NCI-H2171 (cell line): ENCODE data around the gene EGR2.

Experiments
- DNase-seq: peaks from one replicate; lab custom pipeline; 2025; lab: John Stamatoyannopoulos, UW

Gene EGR2

GRCh38 chr10:62816331-62817120 is at the start of gene EGR2:
Gene EGR2, minus strand, starts transcription at chr10:62816366. Its CDS starts 337 bp downstream, at chr10:62816029.
- DNase-seq: peak; percentile 74

- DNase-seq: no peak
Measured at GRCh38 chr10:62862447-62862846, 46.3 kb upstream of the EGR2 start.

GRCh38 chr10:62861507-62861906 is 45.3 kb upstream of the EGR2 start:
- no peak for DNase-seq

DNA sequence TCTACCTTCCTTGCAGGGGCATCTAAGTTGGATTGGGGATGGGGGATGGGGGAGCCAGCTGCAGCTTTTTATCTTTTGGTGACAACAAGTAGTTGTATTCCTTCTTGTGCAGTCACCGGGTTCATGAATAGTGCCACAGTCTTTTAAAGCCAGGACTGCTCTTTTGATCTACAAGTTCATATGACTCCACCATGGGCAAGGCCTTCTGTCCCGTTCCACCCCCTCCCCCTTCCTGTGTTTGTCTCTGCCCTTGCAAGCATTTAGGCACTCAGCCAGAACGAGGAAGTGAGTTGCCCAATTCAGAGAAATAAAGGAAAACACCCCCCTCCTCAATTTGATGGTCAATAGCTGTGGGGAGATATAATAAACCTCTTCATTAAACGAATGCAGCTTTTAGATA is 44.8 kb upstream of the EGR2 start:
- no peak for DNase-seq

- DNase-seq: no peak
Measured at GRCh38 chr10:62858364-62858763, 42.2 kb upstream of the EGR2 start.

GRCh38 chr10:62856021-62856420 is 39.9 kb upstream of the EGR2 start:
- no peak for DNase-seq

GRCh38 chr10:62853710-62854109 is 37.5 kb upstream of the EGR2 start:
- DNase-seq: no peak

DNA sequence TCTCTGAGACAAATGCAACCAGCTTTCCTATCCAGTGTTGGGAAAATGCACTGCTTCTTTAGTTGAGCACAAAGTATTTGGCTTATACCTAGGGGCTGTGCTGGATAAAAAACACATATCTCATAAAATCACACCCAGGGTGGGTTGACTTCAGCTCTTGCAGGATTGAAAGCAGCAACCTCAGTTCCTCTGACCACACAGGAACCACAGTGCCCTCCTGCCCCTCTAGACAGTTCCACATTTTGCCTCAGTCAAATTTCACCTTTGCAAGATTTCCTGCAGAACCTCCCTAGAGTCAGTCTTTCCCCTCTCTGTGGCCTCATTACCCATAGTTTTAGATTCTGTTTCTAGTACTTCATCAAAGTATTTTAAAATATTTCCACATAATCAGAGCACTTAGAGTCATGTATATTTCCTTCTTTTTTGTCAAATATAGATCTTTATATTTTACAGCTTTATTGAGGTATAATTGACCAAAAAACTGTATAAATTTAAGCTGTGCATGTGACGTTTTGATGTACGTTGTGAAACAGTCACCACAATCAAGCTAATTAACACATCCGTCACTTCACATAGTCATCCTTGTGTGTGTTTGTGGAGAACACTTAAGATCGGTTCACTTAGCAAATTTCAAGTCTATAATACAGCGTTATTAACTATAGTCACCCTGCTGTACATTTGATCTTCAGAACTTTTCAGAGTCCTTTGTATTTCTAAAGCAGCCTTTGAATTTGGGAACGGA is 37.0 kb upstream of the EGR2 start:
- no peak for DNase-seq

DNA sequence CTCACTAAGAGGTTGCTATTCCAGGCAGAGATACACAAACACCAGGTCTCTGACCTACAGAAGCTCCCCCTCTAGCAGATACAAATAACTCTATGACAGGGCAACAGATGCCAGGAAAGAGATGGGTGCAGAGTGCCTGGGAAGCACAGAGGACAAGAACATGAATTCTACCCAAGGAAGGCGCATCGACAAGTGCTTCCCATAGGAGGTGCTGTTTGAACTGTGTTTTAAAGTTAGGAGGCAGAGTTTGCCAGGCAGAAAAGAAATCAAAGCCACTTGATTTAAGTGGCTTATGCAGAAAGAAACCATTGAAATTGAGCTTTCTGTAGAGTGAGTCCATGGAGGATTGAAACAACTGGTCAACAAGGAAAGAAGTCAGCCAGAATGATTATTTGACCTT is 35.3 kb upstream of the EGR2 start:
- no peak for DNase-seq

DNA sequence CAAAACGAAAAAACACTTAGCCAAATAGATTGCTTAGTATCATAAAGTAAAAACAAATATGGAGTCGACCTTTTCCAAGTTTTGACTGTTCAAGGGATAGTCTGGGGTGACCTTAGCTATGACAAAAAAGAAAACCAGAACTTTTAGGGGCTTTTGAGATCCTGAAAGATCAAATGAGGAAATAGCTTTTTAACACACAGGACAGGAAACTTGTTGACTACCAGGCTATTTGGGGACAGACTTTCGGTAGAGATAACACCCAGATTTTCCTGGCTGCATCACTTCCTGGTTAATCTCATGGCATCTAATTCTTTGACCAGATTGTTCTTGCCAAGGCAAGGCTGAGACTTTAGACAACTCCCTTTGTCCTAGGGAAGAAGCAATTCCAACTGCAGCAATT is 34.5 kb upstream of the EGR2 start:
- DNase-seq: no peak

- no peak for DNase-seq
Measured at GRCh38 chr10:62847433-62847832, 31.3 kb upstream of the EGR2 start.

DNA sequence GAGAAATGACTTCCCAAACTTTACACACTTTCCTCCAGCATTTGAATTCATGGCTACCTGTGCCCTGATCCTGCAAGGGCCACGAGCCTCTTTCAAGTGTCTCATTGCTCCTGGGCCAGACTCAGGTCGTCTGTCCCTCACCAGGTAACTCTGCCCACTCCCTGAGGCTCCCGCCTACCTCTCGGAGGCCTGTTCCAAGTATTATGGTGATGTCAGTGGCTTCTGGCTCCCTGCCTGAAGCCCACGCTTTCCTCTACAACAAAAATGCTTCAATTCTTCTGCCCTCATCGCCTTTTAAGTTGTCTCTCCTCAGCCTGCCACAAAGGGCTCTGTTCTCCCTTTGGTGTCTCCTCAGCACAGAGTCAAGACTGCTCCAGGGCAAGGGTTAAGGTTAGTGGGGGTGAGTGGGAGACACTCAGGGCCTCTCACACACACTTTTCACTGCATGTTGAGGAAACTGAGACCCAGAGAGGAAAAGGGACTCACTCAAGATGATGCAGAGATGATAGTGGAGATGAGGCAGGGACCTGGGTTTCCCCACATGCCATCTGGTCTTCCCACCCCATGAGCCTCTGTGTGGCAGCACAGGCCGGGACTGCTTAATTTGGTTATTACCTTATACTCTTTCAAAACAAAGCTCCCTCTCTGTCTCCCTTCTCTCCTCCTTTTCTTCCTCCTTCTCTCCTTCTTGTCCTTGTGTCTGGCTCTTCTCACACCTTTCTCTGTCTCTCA is 28.3 kb upstream of the EGR2 start:
- DNase-seq: no peak

- no peak for DNase-seq
Measured at GRCh38 chr10:62843600-62843999, 27.4 kb upstream of the EGR2 start.

- no peak for DNase-seq
Measured at GRCh38 chr10:62842983-62843382, 26.8 kb upstream of the EGR2 start.

DNA sequence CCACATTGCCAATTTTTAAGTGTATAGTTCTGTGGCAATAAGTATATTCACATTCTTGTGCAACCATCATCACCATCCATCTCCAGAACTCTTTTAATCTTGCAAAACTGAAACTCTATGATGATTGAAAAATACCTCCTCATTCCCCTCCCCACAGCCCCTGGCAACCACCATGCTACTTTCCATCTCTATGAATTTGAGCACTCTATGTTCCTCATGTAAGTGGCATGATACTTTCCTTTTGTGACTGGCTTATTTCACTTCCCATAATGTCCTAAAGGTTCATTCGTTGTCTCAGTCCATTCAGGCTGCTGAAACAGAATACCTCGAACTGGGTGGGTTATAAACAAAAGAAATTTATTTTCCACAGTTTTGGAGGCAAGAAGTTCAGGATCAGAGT is 23.4 kb upstream of the EGR2 start:
- no peak for DNase-seq

GRCh38 chr10:62831346-62831745 is 15.2 kb upstream of the EGR2 start:
- DNase-seq: no peak

GRCh38 chr10:62830679-62831078 is 14.5 kb upstream of the EGR2 start:
- DNase-seq: no peak

DNA sequence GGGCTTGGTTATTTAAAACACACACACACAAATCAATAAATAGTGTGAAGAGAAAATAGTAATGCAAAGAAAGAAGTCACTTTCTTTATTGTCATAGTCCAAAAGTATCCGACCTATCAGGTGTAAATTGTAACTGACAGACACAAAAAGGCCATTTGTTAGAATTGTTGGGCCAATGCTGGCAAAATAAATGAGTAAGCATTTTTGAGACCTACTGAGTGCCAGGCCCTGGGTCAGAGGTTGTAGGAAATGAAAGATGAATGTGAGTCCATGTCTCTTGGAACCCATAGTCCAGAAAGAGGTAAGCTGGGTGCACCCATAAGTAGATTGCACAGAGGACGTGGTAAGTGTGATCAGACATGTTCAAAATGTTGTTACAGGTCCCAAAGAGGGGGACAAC is 13.5 kb upstream of the EGR2 start:
- no peak for DNase-seq

DNA sequence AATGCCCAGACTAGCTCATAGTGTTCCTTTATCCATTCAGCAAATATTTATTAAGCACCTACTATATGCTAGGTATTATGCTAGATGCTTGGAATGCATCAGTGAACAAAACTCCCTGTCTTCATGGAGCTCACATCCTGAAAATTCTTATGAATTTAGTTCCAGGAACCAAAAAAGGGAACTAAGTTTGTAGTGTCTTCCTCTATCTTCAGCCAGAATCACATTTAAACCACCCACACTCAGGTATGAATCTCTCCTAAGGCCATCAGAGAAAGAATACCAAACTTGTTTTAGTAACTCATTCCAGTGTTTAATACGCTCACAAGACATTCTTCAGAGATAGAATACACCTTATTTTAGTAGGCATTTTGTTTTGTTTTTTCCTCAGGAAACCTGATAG is 10.1 kb upstream of the EGR2 start:
- DNase-seq: no peak

DNA sequence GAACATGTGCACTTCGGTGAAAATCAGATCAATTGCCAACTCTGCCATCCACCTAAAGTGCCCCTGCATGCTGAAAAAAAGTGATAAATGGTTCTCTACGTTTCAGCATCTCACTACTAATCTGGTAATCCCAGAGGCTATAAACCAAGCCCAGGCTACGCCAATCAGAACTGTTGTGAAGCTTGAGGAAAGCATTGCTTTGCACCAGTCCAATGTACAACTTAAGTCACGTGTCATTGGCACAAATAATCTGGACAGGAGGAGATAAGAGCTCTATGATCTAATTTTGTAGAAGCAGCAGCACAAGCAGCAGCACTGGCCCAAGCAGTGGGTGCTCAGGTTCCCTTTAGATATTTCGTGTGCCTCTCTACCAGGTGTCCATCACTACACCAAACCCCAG is 4.4 kb upstream of the EGR2 start:
- no peak for DNase-seq

- no peak for DNase-seq
Measured at GRCh38 chr10:62819141-62819920, 3.2 kb upstream of the EGR2 start.

DNA sequence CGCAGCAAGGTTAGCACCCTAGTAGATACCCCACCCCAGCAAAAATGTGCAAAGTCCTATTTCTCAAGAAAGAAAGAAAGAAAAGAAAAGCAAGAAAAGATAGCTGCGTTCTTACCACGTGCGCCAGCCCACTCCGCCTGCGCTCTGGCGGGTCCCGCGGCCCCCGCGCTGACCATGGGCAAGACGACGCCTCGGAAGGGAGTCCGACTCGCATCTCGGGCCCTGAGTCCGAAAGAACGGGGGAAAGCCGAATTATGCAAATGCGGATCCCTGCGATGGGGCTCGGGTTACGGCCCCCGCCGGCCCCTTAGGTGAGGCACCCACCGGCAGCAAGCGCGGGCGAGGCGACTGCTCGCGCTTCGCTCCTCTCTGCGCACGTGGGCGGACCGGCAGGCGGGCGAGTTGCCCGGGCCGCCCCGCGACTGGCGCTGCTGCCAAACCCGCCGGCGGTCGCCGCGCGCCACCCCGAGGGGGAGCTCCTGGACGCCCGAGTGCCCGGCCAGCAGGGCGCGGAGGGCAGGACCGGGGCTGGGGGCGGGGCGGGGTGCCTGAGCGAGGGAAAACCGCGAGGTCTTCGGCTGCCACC is 2.4 kb upstream of the EGR2 start:
- no peak for DNase-seq
